HG02759 (cell line): ENCODE data around the gene CEP72.

Source experiments
- ATAC-seq: cut with Tn5 transposase; IDR thresholded peaks from one replicate; pipeline ENCODE4 v1.9.1; 2021; ENCODE audit warnings: mild to moderate bottlenecking, moderate library complexity; ENCODE audit not compliant: unreplicated experiment

Gene CEP72

DNA sequence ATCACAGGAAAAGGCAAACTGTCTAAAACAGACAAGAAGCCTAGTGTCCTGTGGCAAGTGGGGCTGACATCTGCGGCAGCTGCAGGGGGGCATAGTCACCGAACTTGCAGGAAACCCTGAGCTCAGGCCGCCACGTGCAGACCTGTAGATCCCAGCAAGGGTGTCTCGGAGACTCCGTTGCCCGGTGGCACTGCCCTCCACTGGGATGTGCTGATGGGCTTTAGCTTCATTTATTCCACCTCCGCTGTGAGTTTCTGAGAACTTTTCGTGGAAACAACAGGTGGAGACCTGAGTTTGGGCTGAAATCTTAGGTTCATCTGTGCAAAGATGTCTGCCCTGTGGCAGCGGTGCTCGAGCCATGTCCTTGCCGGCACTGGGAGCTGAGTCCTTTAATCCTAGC is 22.1 kb downstream of the CEP72 start:
- ATAC-seq, result no peak

DNA sequence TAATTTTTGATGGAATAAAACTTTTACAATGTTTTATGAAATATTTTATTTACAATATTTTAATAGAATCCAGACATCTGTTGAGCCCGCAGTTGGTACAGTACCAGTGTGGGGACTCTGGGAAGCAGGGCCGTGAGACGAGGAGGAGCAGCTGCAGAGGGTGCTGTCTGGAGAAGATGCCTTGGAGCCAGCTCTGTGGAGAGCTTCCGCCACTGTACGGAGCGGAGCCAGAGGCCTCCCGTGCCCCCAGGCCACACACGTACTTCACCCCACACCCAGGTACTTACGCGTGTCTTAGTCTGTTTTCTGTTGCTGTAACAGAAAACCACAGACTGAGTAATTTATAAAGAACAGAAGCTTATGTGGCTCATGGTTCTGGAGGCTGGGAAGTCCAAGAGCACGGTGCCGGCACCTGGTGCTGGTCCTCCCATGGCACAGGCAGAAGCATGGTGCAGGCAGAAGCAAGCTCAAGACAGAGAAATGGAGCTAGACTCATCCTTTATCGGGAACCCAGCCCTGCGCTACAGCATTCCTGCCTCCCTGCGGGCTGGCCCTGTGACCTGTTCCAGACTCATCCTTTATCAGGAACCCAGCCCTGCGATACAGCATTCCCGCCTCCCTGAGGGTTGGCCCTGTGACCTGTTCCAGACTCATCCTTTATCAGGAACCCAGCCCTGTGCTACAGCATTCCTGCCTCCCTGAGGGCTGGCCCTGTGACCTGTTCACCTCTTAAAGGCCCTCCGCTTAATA is 23.3 kb downstream of the CEP72 start:
- ATAC-seq, result no peak

DNA sequence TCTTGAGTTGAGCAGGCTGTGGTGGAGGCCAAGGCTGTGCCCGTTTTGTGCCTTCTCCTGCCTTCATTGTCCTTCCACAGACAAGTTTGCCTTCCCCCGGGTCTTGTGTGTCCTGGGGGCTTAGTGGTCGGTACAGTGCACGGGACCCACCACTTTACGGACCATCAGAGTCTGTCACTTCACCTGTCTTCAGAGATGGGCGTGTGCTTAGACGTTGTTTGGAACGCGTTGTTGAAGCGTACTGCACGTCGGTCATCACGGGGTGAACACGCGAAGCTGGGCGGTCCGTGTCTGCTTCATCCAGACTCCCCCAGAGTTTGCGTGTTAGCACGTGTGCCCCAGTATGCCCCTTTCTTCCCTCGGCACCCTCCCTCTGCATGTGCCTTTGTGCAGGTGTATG is 24.8 kb downstream of the CEP72 start:
- ATAC-seq, result no peak

DNA sequence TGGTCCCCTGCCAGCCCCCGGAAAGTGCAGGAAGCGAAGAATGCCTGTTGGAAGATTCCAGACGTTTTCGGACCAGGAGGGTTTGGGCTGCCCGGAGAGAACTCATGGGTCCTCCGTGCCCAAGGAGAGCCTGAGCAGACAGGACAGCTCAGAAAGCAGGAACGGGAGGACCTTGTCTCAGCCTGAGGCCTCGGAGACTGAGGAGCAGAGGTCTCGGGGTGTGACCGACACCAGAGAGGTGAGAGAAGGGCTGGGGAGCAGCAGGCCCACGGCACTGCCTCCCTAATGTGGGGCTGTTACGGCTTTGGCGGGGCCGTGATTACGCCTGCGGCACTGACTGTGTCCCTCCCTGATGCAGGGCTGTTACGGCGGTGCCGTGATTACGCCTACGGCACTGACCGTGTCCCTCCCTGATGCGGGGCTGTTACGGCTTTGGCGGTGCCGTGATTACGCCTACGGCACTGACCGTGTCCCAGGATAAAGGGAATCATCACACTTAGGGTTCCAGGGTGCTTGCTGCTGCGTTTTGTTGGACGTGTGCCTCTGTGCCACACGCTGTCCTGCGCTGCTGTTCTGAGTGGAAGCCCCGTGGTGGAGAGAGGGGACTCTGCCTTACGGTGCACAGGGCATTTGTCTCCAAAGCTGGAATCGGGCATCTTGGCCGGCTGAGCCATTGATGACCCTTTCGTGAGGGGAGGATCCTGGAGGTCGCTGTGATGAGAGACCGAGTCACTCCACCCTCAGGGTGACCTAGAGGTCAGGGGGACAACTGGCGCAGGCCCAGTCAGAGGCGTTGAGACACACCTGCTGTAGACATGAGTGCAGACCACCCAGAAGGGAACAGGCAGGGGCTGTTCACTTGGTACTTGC is 25.7 kb downstream of the CEP72 start:
- ATAC-seq, result no peak

DNA sequence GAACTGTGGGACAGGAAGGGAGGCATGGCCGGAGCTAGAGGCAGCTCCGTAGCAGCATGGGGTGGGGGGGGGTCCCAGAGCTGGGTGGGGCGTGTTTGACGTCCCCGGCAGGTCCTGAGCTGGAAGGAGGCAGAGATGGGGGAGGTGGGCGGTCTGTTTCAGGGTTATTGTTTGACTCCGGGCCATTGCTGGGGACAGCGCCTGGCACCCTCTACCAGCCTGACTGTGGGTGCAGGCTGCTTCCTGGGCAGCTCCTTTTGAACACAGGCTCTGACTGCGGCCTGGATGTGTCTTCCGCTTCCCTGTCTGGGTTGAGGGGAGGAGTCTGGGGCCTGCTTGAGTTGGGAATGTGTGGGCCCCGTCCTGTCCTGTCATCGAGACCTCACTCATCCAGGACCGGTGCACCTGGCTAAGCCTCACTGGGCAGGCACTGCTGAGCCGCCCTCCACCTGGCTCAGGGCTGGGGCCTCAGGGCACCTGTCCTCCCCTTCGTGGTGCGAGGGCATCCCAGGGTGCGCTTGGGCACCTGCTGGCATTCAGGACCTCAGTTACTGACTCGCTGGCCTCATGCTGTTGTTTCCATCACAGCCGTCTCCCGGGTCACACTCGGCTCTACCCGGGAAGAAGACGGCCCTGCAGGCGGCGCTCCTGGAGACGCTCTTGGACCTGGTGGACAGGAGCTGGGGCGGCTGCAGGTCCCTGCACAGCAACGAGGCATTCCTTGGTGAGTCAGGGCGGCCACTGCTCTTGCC is 26.5 kb downstream of the CEP72 start:
- no peak for ATAC-seq

DNA sequence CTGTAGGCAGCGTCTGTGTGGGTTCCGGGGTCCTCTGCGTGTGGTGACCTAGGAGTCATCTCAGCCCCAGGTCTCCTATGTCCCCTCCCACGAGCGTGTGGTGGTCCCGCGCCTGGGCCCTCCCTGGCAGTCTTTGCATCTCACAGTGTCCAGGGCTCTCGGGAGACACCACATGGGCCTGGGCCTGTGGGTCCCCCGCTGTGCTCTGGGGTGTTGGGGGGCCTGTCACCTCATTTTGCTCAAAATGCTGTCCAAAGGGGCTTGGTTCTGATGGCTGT is 27.1 kb downstream of the CEP72 start:
- no peak for ATAC-seq

DNA sequence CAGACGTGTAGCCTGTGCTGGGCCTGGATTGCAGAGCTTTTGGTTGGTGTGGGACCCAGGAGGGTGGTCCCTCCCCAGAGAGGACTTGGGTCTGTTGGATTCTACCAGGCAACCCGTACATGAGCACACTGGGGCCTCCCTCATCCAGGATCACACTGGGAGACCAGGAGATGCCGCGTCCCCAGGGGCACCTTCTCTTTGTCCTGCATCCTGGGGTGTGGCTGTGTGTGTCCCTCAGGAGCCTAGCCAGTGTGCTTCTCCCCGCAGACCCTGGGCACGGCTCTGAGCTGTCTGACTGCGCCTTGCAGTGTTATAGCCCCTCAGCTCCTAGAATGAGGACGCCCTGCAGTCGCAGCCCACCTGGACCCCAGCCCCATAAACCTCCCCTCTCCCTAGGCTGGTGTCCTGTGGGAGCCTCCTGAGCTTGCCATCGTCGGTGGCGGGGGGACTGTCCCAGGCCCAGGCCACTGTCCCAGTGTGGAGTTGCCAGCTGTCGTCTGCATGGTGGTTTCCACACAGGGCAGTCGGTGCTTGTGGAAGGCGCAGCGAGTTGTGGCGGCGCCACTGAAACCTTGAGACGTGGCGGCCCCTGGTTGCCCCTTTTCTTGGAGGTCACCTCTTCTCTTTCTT is 27.6 kb downstream of the CEP72 start:
- no peak for ATAC-seq

DNA sequence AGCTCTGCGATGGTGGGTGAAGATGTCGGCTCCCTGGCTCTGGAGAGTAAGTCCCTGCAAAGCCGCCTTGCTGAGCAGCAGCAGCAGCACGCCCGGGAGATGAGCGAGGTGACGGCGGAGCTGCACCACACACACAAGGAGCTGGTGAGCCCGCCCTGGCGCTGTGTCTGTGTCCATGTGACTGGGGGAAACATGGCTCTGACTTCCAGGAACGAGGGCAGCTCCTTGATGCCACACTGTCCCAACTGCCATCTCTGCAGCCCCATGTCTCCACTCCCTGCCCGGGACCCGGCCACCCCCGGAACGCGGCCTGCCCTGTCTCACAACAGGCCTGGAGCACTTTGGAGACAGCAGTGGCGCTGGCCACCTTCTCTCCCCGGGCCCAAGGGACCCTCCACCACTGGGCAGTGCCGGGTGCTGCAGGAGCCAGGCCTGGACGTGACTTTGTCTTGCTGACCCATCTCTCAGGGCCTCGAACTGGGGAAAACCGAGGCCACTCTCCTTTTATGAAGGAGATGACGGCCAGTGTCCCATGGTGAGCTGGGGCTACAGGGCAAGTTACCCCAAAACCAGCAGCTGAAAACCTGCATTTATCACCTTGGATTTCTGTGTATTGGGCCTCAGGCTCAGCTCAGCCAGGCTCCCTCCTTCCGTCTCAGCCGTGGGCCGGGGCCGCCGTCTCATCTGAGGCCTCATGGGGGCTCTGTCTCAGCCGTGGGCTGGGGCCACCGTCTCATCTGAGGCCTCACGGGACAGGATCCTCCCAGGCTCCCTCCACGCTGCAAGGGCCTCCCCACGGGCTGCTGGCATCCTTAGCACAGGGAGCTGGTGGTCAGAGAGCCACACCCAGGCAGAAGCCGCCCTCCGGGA is 28.6 kb downstream of the CEP72 start:
- ATAC-seq, result no peak

DNA sequence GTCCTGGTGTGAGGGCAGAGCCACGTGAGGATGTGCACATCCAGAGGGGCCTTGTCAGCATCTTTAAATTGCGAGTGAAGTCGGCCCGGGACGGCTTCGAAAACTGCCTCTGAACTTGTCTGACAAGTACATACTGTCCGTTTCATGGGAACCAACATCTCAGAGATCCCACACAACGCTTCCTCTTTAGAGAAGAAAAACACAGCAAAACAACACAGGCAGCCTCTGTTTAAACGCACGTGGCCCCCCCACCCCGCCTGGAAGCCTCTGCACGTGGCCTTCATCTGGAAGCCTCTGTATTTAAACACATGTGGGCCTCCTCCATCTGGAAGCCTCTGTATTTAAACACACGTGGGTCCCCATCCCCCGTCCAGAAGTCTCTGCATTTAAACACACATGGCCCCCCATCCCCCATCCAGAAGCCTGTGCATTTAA is 29.2 kb downstream of the CEP72 start:
- ATAC-seq, result no peak

DNA sequence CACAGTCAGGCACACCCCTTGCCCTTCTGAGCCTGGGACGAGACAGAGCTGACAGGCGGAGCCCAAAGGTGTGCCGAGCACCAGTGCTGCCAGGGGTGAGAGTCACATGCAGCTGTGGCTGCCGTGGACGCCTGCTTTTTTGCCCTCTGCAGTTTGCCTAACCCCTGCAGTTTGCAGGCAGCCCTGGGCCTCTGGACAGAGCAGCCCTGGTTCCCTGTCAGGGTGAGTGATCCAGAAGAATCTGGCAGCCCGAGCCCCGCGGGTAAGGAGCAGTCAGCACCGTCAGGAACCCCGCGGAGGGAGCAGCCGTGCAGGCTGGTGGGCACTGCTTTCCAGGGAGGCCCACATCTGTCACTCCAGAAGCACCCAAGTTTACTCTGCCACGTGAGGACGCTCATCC is 30.3 kb downstream of the CEP72 start:
- ATAC-seq, result no peak

DNA sequence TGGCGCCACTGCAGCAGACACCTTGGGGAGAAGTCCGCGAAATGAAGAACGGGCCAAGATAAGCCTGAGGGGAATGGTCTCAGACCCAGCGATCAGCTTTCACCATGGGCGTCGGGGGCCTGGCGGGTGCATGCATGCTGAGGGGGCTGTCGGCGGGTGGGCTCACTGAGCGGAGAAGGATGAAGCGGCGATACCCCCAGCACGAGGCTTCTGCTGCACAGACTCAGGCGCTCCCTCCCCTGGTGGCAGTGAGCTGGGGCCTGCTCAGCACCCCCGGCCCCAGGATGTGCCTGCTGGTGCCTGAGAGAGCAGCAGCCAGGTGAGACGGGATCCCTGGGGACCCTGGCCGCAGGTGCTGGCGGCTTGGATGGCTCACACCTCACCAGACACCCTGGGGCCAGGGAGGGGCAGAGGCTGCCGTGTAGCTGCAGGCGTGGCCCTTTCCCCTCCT is 31.2 kb downstream of the CEP72 start:
- peak; percentile 36 for ATAC-seq

DNA sequence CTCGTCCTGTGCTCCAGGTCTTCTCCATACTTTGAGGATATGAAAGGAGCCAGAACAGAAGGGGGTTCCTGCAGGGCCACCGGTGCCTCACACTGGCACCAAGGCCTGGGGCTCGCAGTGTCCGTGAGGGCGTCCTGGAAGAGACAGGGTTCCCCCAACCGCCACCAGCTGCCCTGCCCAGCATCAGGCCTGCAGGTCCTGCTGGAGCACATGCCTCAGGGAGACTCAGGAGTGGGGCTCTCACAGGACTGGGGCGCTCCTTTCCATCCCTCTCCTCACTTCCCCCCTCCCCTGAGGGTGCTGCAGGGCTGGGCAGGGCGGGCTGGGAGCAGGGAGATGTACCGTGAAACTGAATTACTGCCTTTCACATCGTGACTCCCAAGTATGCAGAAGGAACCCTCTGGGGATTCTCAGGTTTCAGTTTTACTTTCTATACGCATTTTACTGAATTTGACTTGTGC is 31.7 kb downstream of the CEP72 start:
- peak; percentile 78 for ATAC-seq

DNA sequence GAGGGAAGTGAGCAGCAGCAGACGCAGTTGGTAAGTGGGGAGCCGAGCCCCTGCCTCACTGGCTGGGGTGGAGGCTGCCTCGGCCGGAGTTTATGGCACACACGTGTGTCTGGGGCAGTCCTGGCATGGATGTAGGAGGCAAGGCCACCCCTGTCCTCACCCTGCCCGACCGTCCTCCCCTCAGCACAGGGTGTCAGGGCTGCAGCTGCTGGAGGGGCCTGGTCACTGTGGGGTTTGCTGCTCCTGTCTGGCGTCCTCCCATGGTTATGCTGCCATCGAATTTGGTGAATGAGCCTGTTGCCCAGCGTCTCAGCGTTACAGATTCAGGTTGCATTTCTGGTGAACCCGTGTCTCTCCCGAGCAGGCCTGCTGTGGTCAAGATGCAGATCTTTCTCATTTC is 32.4 kb downstream of the CEP72 start:
- ATAC-seq, result no peak

DNA sequence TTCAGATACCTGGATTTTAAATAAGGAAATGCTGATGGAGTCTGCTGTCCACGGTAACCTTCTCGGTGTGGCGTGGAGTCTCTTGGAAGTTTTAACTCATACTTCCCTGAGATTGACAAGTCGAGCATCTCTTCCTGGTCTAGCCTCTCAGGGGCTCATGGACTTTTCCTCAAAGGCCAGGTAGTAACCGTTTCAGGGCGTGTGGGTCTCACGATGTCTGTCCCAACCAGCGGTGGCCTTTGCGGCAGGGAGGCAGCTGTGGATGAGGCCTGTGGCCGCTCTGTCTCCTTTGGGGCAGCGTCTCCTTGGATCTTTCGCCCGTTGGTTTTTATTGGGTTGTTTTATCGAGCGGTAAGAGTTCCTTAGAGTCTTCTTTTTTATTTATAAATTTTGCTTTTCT is 32.8 kb downstream of the CEP72 start:
- no peak for ATAC-seq

DNA sequence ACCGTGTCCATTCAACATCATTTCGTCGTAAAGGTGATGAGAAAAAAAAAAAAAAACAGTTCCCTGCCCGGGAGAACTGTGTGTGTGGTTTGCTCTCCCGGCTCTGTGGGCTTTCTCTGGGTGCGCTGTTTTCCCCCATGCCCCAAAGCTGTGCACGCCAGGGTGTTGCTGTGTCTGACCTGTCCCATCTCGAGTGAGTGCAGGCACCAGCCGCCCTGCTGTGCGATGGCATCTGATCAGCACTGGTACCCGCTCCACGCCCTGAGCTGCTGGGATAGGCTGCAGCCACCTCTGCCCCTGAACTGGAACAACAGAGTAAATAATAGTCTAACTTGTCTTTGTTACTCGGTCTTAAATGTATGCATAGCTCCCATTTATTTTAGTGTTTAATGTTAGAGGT is 33.3 kb downstream of the CEP72 start:
- no peak for ATAC-seq

DNA sequence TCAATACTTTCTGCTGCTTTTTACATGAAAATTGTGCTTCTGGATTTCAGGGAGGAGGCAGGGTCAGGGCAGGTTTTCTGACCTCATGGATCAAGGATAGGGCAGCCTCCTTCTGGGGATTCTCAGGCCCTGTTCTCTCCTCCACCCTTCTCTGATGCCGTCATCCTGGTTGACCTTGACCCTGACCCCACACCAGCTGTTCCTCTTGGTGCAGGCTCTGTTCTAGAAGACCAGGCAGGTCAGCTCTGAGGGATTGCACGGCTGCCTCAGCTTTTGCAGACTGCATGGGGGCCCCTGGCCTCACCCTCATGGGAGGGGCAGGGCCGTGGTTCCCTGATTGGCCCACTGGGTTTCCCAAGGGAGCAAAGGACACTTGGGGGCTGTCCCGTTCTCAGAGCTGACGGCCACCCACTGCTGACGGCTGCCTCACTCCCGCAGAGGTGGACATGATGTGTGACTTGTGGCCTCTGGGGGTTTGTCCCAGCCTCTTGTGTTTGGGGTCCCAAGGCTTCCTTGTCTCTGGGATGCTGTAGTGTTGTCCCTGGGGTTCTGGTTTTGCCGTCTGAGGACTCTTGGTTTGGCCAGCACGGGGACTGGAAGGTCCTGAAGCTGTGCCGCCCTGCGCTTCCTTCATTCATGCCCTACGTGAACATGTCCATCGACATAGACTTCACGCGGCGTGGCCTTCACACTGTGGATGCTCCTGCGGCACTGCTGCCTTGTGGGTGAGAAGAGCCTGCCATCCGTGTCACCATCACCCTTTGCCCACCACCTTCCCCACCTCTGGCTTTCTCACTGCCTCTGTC is 34.5 kb downstream of the CEP72 start:
- ATAC-seq, result no peak

DNA sequence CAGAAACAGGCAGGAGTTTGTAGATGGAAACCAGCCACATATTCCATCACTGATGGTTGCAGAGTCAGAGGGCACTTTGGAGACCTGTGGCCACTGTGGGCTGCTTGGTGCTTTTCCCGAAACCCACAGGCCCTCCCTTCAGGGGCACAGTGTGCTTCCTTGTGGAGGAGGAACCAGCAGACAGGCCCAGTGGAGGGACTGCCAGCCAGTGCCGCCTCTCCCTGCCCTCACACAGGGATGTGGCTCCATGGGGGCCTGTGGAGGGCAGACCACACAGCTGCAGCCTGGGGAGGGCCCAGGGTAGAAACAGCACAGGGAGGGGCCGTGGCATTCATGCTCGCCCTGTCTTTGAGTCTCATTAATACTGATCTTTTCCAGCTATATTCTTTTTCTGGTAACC is 35.2 kb downstream of the CEP72 start:
- ATAC-seq, result no peak

DNA sequence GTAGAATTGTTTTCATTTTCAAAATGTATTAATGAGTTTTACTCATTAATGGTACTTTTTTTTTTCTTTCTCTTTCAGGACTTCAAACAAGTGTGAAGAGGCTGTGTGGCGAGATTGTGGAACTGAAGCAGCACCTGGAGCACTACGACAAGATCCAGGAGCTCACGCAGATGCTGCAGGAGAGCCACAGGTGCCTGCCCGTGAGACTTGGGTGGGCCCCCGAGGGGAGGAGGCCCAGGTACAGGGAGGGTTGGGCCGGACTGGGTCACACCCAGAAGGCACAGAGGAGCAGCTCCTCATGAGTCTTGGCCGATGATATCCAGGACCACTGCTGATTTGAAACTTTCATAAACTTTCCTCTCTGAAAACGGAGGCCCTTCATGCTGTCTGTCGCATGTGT is 35.6 kb downstream of the CEP72 start:
- ATAC-seq, result no peak

DNA sequence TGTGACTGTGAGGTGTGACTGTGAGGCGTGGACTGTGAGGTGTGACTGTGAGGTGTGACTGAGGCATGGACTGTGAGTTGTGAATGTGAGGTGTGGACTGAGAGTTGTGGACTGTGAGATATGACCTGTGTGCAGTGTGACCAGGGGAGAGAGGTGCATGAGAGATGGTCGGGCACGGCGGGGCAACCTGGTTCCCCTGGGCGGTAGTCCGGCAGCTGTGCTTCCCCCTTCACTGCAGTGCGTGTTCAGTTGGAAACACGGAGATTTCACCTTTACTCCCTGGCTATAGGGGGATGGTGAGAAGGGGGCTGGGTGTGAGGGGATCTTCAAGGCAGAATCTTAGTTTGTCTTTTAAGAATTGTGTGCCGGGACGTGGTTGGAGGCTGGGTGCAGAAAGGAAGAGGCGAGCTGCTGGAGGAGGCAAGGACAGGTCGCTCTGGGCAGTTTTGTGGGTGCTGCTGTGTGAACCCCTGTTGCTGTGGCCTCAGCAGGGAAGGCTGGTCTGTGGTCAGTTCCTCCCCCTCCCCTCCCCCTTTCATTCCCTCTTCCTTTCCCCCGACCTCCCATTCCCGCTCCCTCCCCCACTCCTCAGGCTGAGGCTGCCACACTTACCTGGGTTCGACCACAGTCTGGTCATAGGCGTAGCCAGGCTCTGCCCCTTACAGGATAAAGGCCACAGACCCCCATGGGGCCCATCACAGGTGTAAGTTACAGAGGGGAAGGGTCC is 39.3 kb downstream of the CEP72 start:
- ATAC-seq, result no peak
